Endothelial cell (in vitro differentiated cells): ENCODE results near the gene MAPKAP1. TPM values are rescaled to one million over a fixed set of nuclear protein-coding genes. Genes with fewer than 3 reads are reported as not detected.

ENCODE experiments used
- DNase-seq: peaks from one replicate; pipeline ENCODE4 v3.0.0; 2021; ENCODE audit warnings: low spot score
- H3K27ac Mint-ChIP-seq: one replicate; pipeline ENCODE4 v1.8.0; 2021; ENCODE audit warnings: mixed read lengths, inconsistent platforms; ENCODE audit not compliant: unreplicated experiment
- H3K27me3 Mint-ChIP-seq: one replicate; pipeline ENCODE4 v1.8.0; 2021; ENCODE audit warnings: mild to moderate bottlenecking, moderate library complexity, mixed read lengths, inconsistent platforms; ENCODE audit not compliant: unreplicated experiment
- H3K36me3 Mint-ChIP-seq: one replicate; pipeline ENCODE4 v1.8.0; 2021; ENCODE audit warnings: mild to moderate bottlenecking, low read depth, mixed read lengths, inconsistent platforms; ENCODE audit not compliant: unreplicated experiment
- H3K4me1 Mint-ChIP-seq: one replicate; pipeline ENCODE4 v1.8.0; 2021; ENCODE audit warnings: mild to moderate bottlenecking, mixed read lengths, inconsistent platforms; ENCODE audit not compliant: unreplicated experiment
- H3K4me3 Mint-ChIP-seq: one replicate; pipeline ENCODE4 v1.8.0; 2021; ENCODE audit warnings: mild to moderate bottlenecking, mixed read lengths, inconsistent platforms; ENCODE audit not compliant: unreplicated experiment
- H3K9me3 Mint-ChIP-seq: one replicate; pipeline ENCODE4 v1.8.0; 2021; ENCODE audit warnings: mixed read lengths, inconsistent platforms; ENCODE audit not compliant: unreplicated experiment
- CTCF ChIP-seq: fragments of 200-600 bp; sonication (generic); IDR thresholded peaks from one replicate; pipeline ENCODE4 v1.5.0; 2021; ENCODE audit warnings: antibody characterized with exemption; ENCODE audit not compliant: unreplicated experiment
- total RNA-seq: library from RNA; stranded (reverse); fragmentation: NEBNext Ultra II Directional; extraction: Animal tissue kit (Norgen Biotek cat#: 25700); gene quantifications from one replicate; pipeline ENCODE4 v1.2.1, GENCODE V29; 2021; ENCODE audit not compliant: unreplicated experiment

MAPKAP1 gene
- total RNA-seq, 1 donor from 2014 or later: 74.6 TPM

- no peak overlapping the region for H3K4me3 Mint-ChIP-seq
- no peaks in the 10 kb centered on the region for H3K36me3 Mint-ChIP-seq
- no peak for DNase-seq
- no peak overlapping the region for H3K27ac Mint-ChIP-seq
- TF ChIP-seq CTCF: no peak
- H3K9me3 Mint-ChIP-seq: no peaks in the 10 kb centered on the region
- peaks cover 8% of the 10 kb centered on the region for H3K4me1 Mint-ChIP-seq
- H3K27me3 Mint-ChIP-seq: peaks cover 3% of the 10 kb centered on the region
Measured at GRCh38 chr9:125589287-125589686, 117.7 kb downstream of the MAPKAP1 start.

GRCh38 chr9:125587819-125588460, 119.1 kb downstream of the MAPKAP1 start:
- no peak for TF ChIP-seq CTCF
- peaks cover 3% of the 10 kb centered on the region for H3K4me1 Mint-ChIP-seq

GRCh38 chr9:125586172-125586511, 120.9 kb downstream of the MAPKAP1 start:
- H3K4me1 Mint-ChIP-seq: peaks cover 3% of the 10 kb centered on the region
- no peak overlapping the region for H3K27ac Mint-ChIP-seq
- H3K36me3 Mint-ChIP-seq: no peaks in the 10 kb centered on the region
- no peak overlapping the region for H3K4me3 Mint-ChIP-seq
- peaks cover 3% of the 10 kb centered on the region for H3K27me3 Mint-ChIP-seq
- no peak for TF ChIP-seq CTCF
- H3K9me3 Mint-ChIP-seq: no peaks in the 10 kb centered on the region
- DNase-seq: no peak

More at GRCh38 chr9:125587819-125588460, 119.1 kb downstream of the MAPKAP1 start:
- H3K4me3 Mint-ChIP-seq: no peak overlapping the region
- DNase-seq: no peak
- no peak overlapping the region for H3K27ac Mint-ChIP-seq
- H3K27me3 Mint-ChIP-seq: peaks cover 3% of the 10 kb centered on the region
- H3K9me3 Mint-ChIP-seq: no peaks in the 10 kb centered on the region
- H3K36me3 Mint-ChIP-seq: no peaks in the 10 kb centered on the region

- no peaks in the 10 kb centered on the region for H3K9me3 Mint-ChIP-seq
- peaks cover 4% of the 10 kb centered on the region for H3K36me3 Mint-ChIP-seq
- H3K4me1 Mint-ChIP-seq: peaks cover 3% of the 10 kb centered on the region
- H3K4me3 Mint-ChIP-seq: no peak overlapping the region
- H3K27me3 Mint-ChIP-seq: peaks cover 3% of the 10 kb centered on the region
- DNase-seq: no peak
- TF ChIP-seq CTCF: no peak
- H3K27ac Mint-ChIP-seq: no peak overlapping the region
Measured at GRCh38 chr9:125585503-125586171, 121.4 kb downstream of the MAPKAP1 start.

GRCh38 chr9:125580701-125581286, 126.2 kb downstream of the MAPKAP1 start:
- Mint-ChIP-seq H3K27ac (no peak overlapping the region), H3K27me3 (peaks cover 6% of the 10 kb centered on the region), H3K9me3 (peaks cover 7% of the 10 kb centered on the region), H3K4me1 (no peaks in the 10 kb centered on the region), H3K4me3 (no peak overlapping the region), H3K36me3 (peaks cover 32% of the 10 kb centered on the region)
- DNase-seq: no peak
- no peak for TF ChIP-seq CTCF
